Measurements from ENCODE around the gene TAF12. TPM values are rescaled to one million over a fixed set of nuclear protein-coding genes. Genes with fewer than 3 reads are reported as not detected.

The TAF12 gene
- total RNA-seq, 1 donor from 2014 or later, result 20.4 TPM

Small RNA genes lying within 50 kb of the gene (small RNA-seq; reads per million reads assigned to genes)
- gene RF00422 (not detected), gene RNU11 (not detected), gene SNORA16A (not detected), gene SNORA44 (not detected), gene SNORA61 (not detected), gene SNORD99 (6,970 reads per million, percentile 100 among the genes with 10 or more reads in this experiment)

Other genes starting within 250 kb of the TAF12 start
- 15.1 TPM for gene RCC1, start 137.0 kb downstream of the TAF12 start, total RNA-seq
- gene TRNAU1AP, start 90.0 kb downstream of the TAF12 start, total RNA-seq, result 35.1 TPM
- gene RAB42, start 50.8 kb downstream of the TAF12 start, total RNA-seq, result 1.2 TPM
- not detected for gene RNU11, start 5.5 kb upstream of the TAF12 start, total RNA-seq
- gene GMEB1, start 25.7 kb upstream of the TAF12 start, total RNA-seq, result 12.6 TPM
- gene YTHDF2, start 93.9 kb upstream of the TAF12 start, total RNA-seq, result 89.7 TPM
- 0.82 TPM for gene OPRD1, start 169.1 kb upstream of the TAF12 start, total RNA-seq